Measurements from ENCODE around the gene VAV2.
A peak's percentile ranks its signal among the peaks of the same experiment; 100 is the strongest.

The VAV2 gene

GRCh38 chr9:133968428-133968827 lies 23.7 kb downstream of the VAV2 start:
- WGBS (ENCODE audit: extremely low coverage, insufficient coverage, insufficient read length) = no CpG with 5 or more reads among the region's 12 CpGs
- no peak overlapping the region for H3K4me3 ChIP-seq (ENCODE audit: low read depth, low read length)
- H4K91ac ChIP-seq (ENCODE audit: low read depth, low read length) = no peak overlapping the region
- no peak overlapping the region for H4K8ac ChIP-seq (ENCODE audit: low read depth, low read length)
- no peak overlapping the region for H3K9ac ChIP-seq (ENCODE audit: low read length)
- H3K4me2 ChIP-seq (ENCODE audit: low read length) = no peak overlapping the region
- no peak overlapping the region for H2BK120ac ChIP-seq (ENCODE audit: insufficient read depth, low read length, poor library complexity)
- H2BK5ac ChIP-seq (ENCODE audit: low read depth, low read length, poor library complexity) = no peak overlapping the region
- no peak overlapping the region for H3K27ac ChIP-seq (ENCODE audit: low read depth, low read length)
- no peak overlapping the region for H3K23ac ChIP-seq (ENCODE audit: low read length)
- DNase-seq = no peak
- H3K79me1 ChIP-seq (ENCODE audit: low read length) = peaks cover 2% of the 10 kb centered on the region
- H2AFZ ChIP-seq (ENCODE audit: insufficient read depth, low read length, poor library complexity) = no peak overlapping the region
- H3K4me1 ChIP-seq (ENCODE audit: control insufficient read depth in 1 of 2, insufficient read depth in 2 of 2, low read length in 2 of 2) = peaks cover 26 to 36% of the 10 kb centered on the region in 2 experiments
- H3K18ac ChIP-seq (ENCODE audit: low read length) = no peak overlapping the region
- H2BK12ac ChIP-seq (ENCODE audit: low read length) = no peak overlapping the region
- no peak overlapping the region for H4K12ac ChIP-seq (ENCODE audit: low read depth, low read length)
- H3K27me3 ChIP-seq (ENCODE audit: insufficient read depth, low read length) = no peaks in the 10 kb centered on the region
- H3K36me3 ChIP-seq (ENCODE audit: control insufficient read depth in 1 of 2, insufficient read depth in 2 of 2, low read length in 2 of 2) = peaks cover 3 to 13% of the 10 kb centered on the region in 2 experiments
- H3K9me3 ChIP-seq (ENCODE audit: insufficient read depth, low read depth, low read length) = no peaks in the 10 kb centered on the region
- H3K79me2 ChIP-seq (ENCODE audit: control insufficient read depth, insufficient read depth, low read length, poor library complexity) = peaks cover 52% of the 10 kb centered on the region
- H3K14ac ChIP-seq (ENCODE audit: low read length) = no peak overlapping the region
- peak overlapping the region; percentile 97 for H3K4ac ChIP-seq (ENCODE audit: low read depth, low read length)
- no peak overlapping the region for H2AK5ac ChIP-seq (ENCODE audit: low read length)

- Histone ChIP-seq H3K27me3 (ENCODE audit: insufficient read depth, low read length) (no peaks in the 10 kb centered on the region), H2BK120ac (ENCODE audit: insufficient read depth, low read length, poor library complexity) (no peak overlapping the region), H3K27ac (ENCODE audit: low read depth, low read length) (no peak overlapping the region), H2BK12ac (ENCODE audit: low read length) (no peak overlapping the region), H3K4me1 (ENCODE audit: control insufficient read depth in 1 of 2, insufficient read depth in 2 of 2, low read length in 2 of 2) (peaks cover 21 to 26% of the 10 kb centered on the region in 2 experiments), H3K79me2 (ENCODE audit: control insufficient read depth, insufficient read depth, low read length, poor library complexity) (peaks cover 47% of the 10 kb centered on the region), H3K4me3 (ENCODE audit: low read depth, low read length) (no peak overlapping the region), H3K9me3 (ENCODE audit: insufficient read depth, low read depth, low read length) (no peaks in the 10 kb centered on the region), H4K91ac (ENCODE audit: low read depth, low read length) (no peak overlapping the region), H3K9ac (ENCODE audit: low read length) (no peak overlapping the region), H4K12ac (ENCODE audit: low read depth, low read length) (no peak overlapping the region), H3K23ac (ENCODE audit: low read length) (no peak overlapping the region), H3K79me1 (ENCODE audit: low read length) (no peaks in the 10 kb centered on the region), H2AK5ac (ENCODE audit: low read length) (no peak overlapping the region), H4K8ac (ENCODE audit: low read depth, low read length) (no peak overlapping the region), H2AFZ (ENCODE audit: insufficient read depth, low read length, poor library complexity) (no peak overlapping the region), H3K14ac (ENCODE audit: low read length) (no peak overlapping the region), H2BK5ac (ENCODE audit: low read depth, low read length, poor library complexity) (no peak overlapping the region), H3K4me2 (ENCODE audit: low read length) (no peak overlapping the region), H3K36me3 (ENCODE audit: control insufficient read depth in 1 of 2, insufficient read depth in 2 of 2, low read length in 2 of 2) (peaks cover 3 to 13% of the 10 kb centered on the region in 2 experiments), H3K18ac (ENCODE audit: low read length) (no peak overlapping the region), H3K4ac (ENCODE audit: low read depth, low read length) (peak overlapping the region; percentile 21)
- no CpG with 5 or more reads among the region's 7 CpGs for WGBS (ENCODE audit: extremely low coverage, insufficient coverage, insufficient read length)
- DNase-seq = peak; percentile 62 to 81
Observed at GRCh38 chr9:133967024-133967741, 24.9 kb downstream of the VAV2 start.

- Histone ChIP-seq H2BK120ac (ENCODE audit: insufficient read depth, low read length, poor library complexity) (no peak overlapping the region), H4K8ac (ENCODE audit: low read depth, low read length) (no peak overlapping the region)
- no CpG with 5 or more reads among the region's 2 CpGs for WGBS (ENCODE audit: extremely low coverage, insufficient coverage, insufficient read length)
Observed at GRCh38 chr9:133964463-133964862, 27.7 kb downstream of the VAV2 start.

GRCh38 chr9:133963166-133963565 lies 29.0 kb downstream of the VAV2 start:
- no CpG with 5 or more reads among the region's 10 CpGs for WGBS (ENCODE audit: extremely low coverage, insufficient coverage, insufficient read length)
- H2BK120ac ChIP-seq (ENCODE audit: insufficient read depth, low read length, poor library complexity) = no peak overlapping the region

More at GRCh38 chr9:133964463-133964862, 27.7 kb downstream of the VAV2 start:
- H3K27ac ChIP-seq (ENCODE audit: low read depth, low read length) = no peak overlapping the region
- H4K91ac ChIP-seq (ENCODE audit: low read depth, low read length) = no peak overlapping the region
- H2AFZ ChIP-seq (ENCODE audit: insufficient read depth, low read length, poor library complexity) = no peak overlapping the region
- H3K4ac ChIP-seq (ENCODE audit: low read depth, low read length) = no peak overlapping the region
- no peak overlapping the region for H3K14ac ChIP-seq (ENCODE audit: low read length)
- H3K4me3 ChIP-seq (ENCODE audit: low read depth, low read length) = no peak overlapping the region
- H3K9ac ChIP-seq (ENCODE audit: low read length) = no peak overlapping the region
- H3K18ac ChIP-seq (ENCODE audit: low read length) = no peak overlapping the region
- no peak overlapping the region for H3K23ac ChIP-seq (ENCODE audit: low read length)
- DNase-seq = no peak
- H4K12ac ChIP-seq (ENCODE audit: low read depth, low read length) = no peak overlapping the region
- H3K79me2 ChIP-seq (ENCODE audit: control insufficient read depth, insufficient read depth, low read length, poor library complexity) = peaks cover 45% of the 10 kb centered on the region
- H2BK12ac ChIP-seq (ENCODE audit: low read length) = no peak overlapping the region
- H3K4me1 ChIP-seq (ENCODE audit: control insufficient read depth in 1 of 2, insufficient read depth in 2 of 2, low read length in 2 of 2) = peaks cover 29 to 30% of the 10 kb centered on the region in 2 experiments
- no peaks in the 10 kb centered on the region for H3K9me3 ChIP-seq (ENCODE audit: insufficient read depth, low read depth, low read length)
- no peaks in the 10 kb centered on the region for H3K79me1 ChIP-seq (ENCODE audit: low read length)
- no peak overlapping the region for H3K4me2 ChIP-seq (ENCODE audit: low read length)
- H2BK5ac ChIP-seq (ENCODE audit: low read depth, low read length, poor library complexity) = no peak overlapping the region
- H2AK5ac ChIP-seq (ENCODE audit: low read length) = no peak overlapping the region
- no peaks in the 10 kb centered on the region for H3K27me3 ChIP-seq (ENCODE audit: insufficient read depth, low read length)
- peaks cover 3 to 15% of the 10 kb centered on the region in 2 experiments for H3K36me3 ChIP-seq (ENCODE audit: control insufficient read depth in 1 of 2, insufficient read depth in 2 of 2, low read length in 2 of 2)

More at GRCh38 chr9:133963166-133963565, 29.0 kb downstream of the VAV2 start:
- no peak overlapping the region for H2BK12ac ChIP-seq (ENCODE audit: low read length)
- no peak overlapping the region for H4K8ac ChIP-seq (ENCODE audit: low read depth, low read length)
- H3K9ac ChIP-seq (ENCODE audit: low read length) = no peak overlapping the region
- H3K23ac ChIP-seq (ENCODE audit: low read length) = no peak overlapping the region
- no peak overlapping the region for H3K14ac ChIP-seq (ENCODE audit: low read length)
- no peak overlapping the region for H3K18ac ChIP-seq (ENCODE audit: low read length)
- no peak overlapping the region for H3K4me3 ChIP-seq (ENCODE audit: low read depth, low read length)
- H4K12ac ChIP-seq (ENCODE audit: low read depth, low read length) = no peak overlapping the region
- no peak overlapping the region for H4K91ac ChIP-seq (ENCODE audit: low read depth, low read length)
- no peak overlapping the region for H2AK5ac ChIP-seq (ENCODE audit: low read length)
- peaks cover 4% of the 10 kb centered on the region for H3K79me1 ChIP-seq (ENCODE audit: low read length)
- H3K4ac ChIP-seq (ENCODE audit: low read depth, low read length) = peak overlapping the region; percentile 84
- no peak overlapping the region for H2BK5ac ChIP-seq (ENCODE audit: low read depth, low read length, poor library complexity)
- peaks cover 42% of the 10 kb centered on the region for H3K79me2 ChIP-seq (ENCODE audit: control insufficient read depth, insufficient read depth, low read length, poor library complexity)
- no peak overlapping the region for H3K4me2 ChIP-seq (ENCODE audit: low read length)
- peaks cover 38 to 39% of the 10 kb centered on the region in 2 experiments for H3K4me1 ChIP-seq (ENCODE audit: control insufficient read depth in 1 of 2, insufficient read depth in 2 of 2, low read length in 2 of 2)
- H3K27ac ChIP-seq (ENCODE audit: low read depth, low read length) = no peak overlapping the region
- no peak for DNase-seq
- no peaks in the 10 kb centered on the region for H3K27me3 ChIP-seq (ENCODE audit: insufficient read depth, low read length)
- peaks cover 0 to 6% of the 10 kb centered on the region in 2 experiments for H3K36me3 ChIP-seq (ENCODE audit: control insufficient read depth in 1 of 2, insufficient read depth in 2 of 2, low read length in 2 of 2)
- no peaks in the 10 kb centered on the region for H3K9me3 ChIP-seq (ENCODE audit: insufficient read depth, low read depth, low read length)
- H2AFZ ChIP-seq (ENCODE audit: insufficient read depth, low read length, poor library complexity) = no peak overlapping the region
